K562 (cell line): Measurements from ENCODE around the gene TMEM43. TPM values are rescaled to one million over a fixed set of nuclear protein-coding genes. Genes with fewer than 3 reads are reported as not detected.

Experiments used
- CBX2 ChIP-seq: fragments of 200-600 bp; sonication (generic); IDR thresholded peaks from one replicate; pipeline ENCODE4 v1.6.1; 2012; ENCODE audit warnings: mild to moderate bottlenecking, low read length, inconsistent platforms; ENCODE audit not compliant: insufficient read depth, poor library complexity, severe bottlenecking
- ELF1 ChIP-seq: fragments of 200-800 bp; sonication (Bioruptor generic); IDR thresholded peaks from 2 replicates; pipeline ENCODE4 v1.6.1; 2016; ENCODE audit warnings: missing genetic modification characterization, missing compliant biosample characterization
- KHSRP ChIP-seq: fragments of 450-650 bp; IDR thresholded peaks from 2 replicates; pipeline ENCODE4 v1.6.1; 2017
- KLF10 ChIP-seq: fragments of 250-450 bp; sonication (Bioruptor Pico); IDR thresholded peaks from 2 replicates; pipeline ENCODE4 v1.6.1; 2021; ENCODE audit warnings: matching md5 sums
- PHB ChIP-seq: fragments of 250-450 bp; sonication (Bioruptor Pico); IDR thresholded peaks from 2 replicates; pipeline ENCODE4 v1.5.0; 2021
- PTTG1 ChIP-seq: fragments of 450-650 bp; IDR thresholded peaks from 2 replicates; pipeline ENCODE4 v1.6.1; 2016; ENCODE audit warnings: low read depth, mild to moderate bottlenecking, missing genetic modification characterization, missing compliant biosample characterization
- RAD21 ChIP-seq, 2 experiments: fragments of 250-450 bp in 1 of 2; fragments of 450-650 bp in 1 of 2; sonication (Bioruptor Pico) in 1 of 2; formaldehyde crosslinking in 1 of 2; IDR thresholded peaks in 1 of 2; conservative IDR thresholded peaks in 1 of 2; 2 replicates each; pipeline versions ENCODE4 v1.4.0 to v1.8.0; 2020 to 2022; ENCODE audit warnings: mild to moderate bottlenecking in 2 of 2, moderate library complexity in 1 of 2
- TARDBP ChIP-seq: fragments of 450-650 bp; IDR thresholded peaks from 2 replicates; pipeline ENCODE4 v1.6.1; 2016
- TRIM28 ChIP-seq: fragments of 450-650 bp; IDR thresholded peaks from 2 replicates; pipeline ENCODE4 v1.6.1; 2017
- ZNF507 ChIP-seq: conservative IDR thresholded peaks from 2 replicates; pipeline ENCODE4 v1.6.1; 2017; ENCODE audit warnings: missing genetic modification characterization, missing compliant biosample characterization
- ZNF586 ChIP-seq: fragments of 450-650 bp; formaldehyde crosslinking; conservative IDR thresholded peaks from 2 replicates; pipeline ENCODE4 v1.4.0; 2020; ENCODE audit warnings: mild to moderate bottlenecking, moderate library complexity
- polyA plus RNA-seq, 8 experiments: library from polyadenylated mRNA; depleted of rRNA in 4 of 8; stranded (reverse) in 5 of 8; unstranded in 3 of 8; fragments of >200 nt; fragmentation: Nextera tagmentation in 2 of 8; fragmentation: Illumina TruSeq in 1 of 8; extraction: Ambion mirVana in 2 of 8; extraction: Trizol in 1 of 8; gene quantifications; 2 replicates each; pipeline versions ENCODE4 v1.2.1 to v1.2.3, GENCODE V29; 2011 to 2014; ENCODE audit warnings: inconsistent platforms in 1 of 8, missing spikeins in 1 of 8
- total RNA-seq, 7 experiments: library from RNA; depleted of rRNA in 6 of 7; stranded (reverse); fragments of >200 nt in 6 of 7; fragmentation: Illumina TruSeq in 2 of 7; extraction: Trizol in 2 of 7; gene quantifications; 2 replicates each; pipeline versions ENCODE4 v1.2.1 to v1.2.3, GENCODE V29; 2011 to 2021; ENCODE audit warnings: low replicate concordance in 1 of 7
- TF ChIP-seq, protein P1 (sequence below): fragments of 250-450 bp; sonication (Bioruptor Pico); IDR thresholded peaks from 2 replicates; pipeline ENCODE4 v1.4.0; 2020; ENCODE audit warnings: mild to moderate bottlenecking, moderate library complexity, borderline replicate concordance
- TF ChIP-seq, protein P2 (sequence below): sonication (generic); formaldehyde crosslinking; IDR thresholded peaks from 2 replicates; pipeline ENCODE4 v1.8.1; 2023; ENCODE audit warnings: mild to moderate bottlenecking, missing genetic modification reagents
- TF ChIP-seq, protein P3 (sequence below), 2 experiments: fragments of 450-650 bp; IDR thresholded peaks; 2 replicates each; pipeline ENCODE4 v1.6.1; 2016; ENCODE audit warnings: mild to moderate bottlenecking in 2 of 2, borderline replicate concordance in 1 of 2, low read depth in 1 of 2, moderate library complexity in 1 of 2

TMEM43 gene
- total and polyA plus RNA-seq, 9 of the 15 experiments (the other 6 are each of a cell fraction or from before 2014, with no cell fraction given) = 16.7 to 46.1 (median 35.7) TPM

DNA sequence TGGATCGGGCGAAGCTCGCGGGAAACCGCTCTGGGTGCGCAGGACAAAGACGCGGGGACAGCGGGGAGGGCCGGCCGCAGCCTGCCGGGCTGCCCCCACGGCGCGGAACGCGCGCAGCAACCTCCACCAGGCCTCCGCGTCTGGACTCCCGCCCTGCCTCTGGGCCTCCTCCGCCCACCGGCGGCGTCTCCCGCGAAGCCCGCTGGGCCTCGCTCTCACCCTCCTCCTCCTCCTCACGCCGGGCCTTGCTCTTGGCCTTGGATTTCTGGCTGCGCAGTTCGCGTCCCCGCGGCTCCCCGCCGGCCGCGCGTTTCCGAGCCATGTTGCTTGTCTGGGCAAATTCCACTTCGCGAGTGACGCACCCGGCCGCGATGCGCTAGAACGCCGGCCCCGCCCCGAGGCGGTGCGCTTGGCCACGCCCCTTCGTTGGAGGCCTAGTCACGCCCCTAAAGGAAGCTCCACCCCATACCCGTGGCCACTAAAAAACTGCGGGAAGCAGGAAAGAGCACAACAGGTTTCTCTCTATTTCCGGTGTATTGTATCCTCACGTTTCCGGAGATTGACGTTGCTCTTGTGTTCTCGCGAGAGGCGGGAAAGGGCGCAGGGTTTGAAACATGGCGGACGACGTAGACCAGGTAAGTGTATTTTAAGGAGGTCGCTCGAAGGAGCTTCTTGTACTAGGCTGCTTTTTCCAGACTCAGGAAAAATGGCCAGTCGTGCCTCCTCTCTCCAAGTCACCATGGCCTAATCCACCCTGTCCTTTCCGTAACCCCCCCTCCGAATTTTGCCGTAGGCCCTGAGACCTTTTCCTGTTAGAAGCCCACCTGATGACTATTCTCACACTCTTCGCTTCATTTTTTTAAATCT lies 53.6 kb downstream of the TMEM43 start, which contains the start of the genes LSM3 and XPC (continued):
- TF ChIP-seq, protein P1, sequence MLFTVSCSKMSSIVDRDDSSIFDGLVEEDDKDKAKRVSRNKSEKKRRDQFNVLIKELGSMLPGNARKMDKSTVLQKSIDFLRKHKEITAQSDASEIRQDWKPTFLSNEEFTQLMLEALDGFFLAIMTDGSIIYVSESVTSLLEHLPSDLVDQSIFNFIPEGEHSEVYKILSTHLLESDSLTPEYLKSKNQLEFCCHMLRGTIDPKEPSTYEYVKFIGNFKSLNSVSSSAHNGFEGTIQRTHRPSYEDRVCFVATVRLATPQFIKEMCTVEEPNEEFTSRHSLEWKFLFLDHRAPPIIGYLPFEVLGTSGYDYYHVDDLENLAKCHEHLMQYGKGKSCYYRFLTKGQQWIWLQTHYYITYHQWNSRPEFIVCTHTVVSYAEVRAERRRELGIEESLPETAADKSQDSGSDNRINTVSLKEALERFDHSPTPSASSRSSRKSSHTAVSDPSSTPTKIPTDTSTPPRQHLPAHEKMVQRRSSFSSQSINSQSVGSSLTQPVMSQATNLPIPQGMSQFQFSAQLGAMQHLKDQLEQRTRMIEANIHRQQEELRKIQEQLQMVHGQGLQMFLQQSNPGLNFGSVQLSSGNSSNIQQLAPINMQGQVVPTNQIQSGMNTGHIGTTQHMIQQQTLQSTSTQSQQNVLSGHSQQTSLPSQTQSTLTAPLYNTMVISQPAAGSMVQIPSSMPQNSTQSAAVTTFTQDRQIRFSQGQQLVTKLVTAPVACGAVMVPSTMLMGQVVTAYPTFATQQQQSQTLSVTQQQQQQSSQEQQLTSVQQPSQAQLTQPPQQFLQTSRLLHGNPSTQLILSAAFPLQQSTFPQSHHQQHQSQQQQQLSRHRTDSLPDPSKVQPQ (CRISPR knock-in tag) = no peak
- TF ChIP-seq ELF1 (peak; percentile 99), ZNF586 (CRISPR knock-in tag) (no peak), KHSRP (no peak), KLF10 (no peak), RAD21 (CRISPR knock-in tag; conservative IDR thresholded peaks at IDR 0.05 in 1 of 2, IDR thresholded peaks at IDR 0.05 in 1 of 2) (no peak), CBX2 (no peak), PTTG1 (no peak), PHB (CRISPR knock-in tag) (peak; percentile 44; the same call in 1 of the 2 replicates), TRIM28 (no peak), ZNF507 (no peak), TARDBP (peak; percentile 82)
- TF ChIP-seq, protein P2, sequence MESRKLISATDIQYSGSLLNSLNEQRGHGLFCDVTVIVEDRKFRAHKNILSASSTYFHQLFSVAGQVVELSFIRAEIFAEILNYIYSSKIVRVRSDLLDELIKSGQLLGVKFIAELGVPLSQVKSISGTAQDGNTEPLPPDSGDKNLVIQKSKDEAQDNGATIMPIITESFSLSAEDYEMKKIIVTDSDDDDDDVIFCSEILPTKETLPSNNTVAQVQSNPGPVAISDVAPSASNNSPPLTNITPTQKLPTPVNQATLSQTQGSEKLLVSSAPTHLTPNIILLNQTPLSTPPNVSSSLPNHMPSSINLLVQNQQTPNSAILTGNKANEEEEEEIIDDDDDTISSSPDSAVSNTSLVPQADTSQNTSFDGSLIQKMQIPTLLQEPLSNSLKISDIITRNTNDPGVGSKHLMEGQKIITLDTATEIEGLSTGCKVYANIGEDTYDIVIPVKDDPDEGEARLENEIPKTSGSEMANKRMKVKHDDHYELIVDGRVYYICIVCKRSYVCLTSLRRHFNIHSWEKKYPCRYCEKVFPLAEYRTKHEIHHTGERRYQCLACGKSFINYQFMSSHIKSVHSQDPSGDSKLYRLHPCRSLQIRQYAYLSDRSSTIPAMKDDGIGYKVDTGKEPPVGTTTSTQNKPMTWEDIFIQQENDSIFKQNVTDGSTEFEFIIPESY = 0 out of 2 replicates have a peak, but pooled peaks have one; percentile 60
- TF ChIP-seq, protein P3, sequence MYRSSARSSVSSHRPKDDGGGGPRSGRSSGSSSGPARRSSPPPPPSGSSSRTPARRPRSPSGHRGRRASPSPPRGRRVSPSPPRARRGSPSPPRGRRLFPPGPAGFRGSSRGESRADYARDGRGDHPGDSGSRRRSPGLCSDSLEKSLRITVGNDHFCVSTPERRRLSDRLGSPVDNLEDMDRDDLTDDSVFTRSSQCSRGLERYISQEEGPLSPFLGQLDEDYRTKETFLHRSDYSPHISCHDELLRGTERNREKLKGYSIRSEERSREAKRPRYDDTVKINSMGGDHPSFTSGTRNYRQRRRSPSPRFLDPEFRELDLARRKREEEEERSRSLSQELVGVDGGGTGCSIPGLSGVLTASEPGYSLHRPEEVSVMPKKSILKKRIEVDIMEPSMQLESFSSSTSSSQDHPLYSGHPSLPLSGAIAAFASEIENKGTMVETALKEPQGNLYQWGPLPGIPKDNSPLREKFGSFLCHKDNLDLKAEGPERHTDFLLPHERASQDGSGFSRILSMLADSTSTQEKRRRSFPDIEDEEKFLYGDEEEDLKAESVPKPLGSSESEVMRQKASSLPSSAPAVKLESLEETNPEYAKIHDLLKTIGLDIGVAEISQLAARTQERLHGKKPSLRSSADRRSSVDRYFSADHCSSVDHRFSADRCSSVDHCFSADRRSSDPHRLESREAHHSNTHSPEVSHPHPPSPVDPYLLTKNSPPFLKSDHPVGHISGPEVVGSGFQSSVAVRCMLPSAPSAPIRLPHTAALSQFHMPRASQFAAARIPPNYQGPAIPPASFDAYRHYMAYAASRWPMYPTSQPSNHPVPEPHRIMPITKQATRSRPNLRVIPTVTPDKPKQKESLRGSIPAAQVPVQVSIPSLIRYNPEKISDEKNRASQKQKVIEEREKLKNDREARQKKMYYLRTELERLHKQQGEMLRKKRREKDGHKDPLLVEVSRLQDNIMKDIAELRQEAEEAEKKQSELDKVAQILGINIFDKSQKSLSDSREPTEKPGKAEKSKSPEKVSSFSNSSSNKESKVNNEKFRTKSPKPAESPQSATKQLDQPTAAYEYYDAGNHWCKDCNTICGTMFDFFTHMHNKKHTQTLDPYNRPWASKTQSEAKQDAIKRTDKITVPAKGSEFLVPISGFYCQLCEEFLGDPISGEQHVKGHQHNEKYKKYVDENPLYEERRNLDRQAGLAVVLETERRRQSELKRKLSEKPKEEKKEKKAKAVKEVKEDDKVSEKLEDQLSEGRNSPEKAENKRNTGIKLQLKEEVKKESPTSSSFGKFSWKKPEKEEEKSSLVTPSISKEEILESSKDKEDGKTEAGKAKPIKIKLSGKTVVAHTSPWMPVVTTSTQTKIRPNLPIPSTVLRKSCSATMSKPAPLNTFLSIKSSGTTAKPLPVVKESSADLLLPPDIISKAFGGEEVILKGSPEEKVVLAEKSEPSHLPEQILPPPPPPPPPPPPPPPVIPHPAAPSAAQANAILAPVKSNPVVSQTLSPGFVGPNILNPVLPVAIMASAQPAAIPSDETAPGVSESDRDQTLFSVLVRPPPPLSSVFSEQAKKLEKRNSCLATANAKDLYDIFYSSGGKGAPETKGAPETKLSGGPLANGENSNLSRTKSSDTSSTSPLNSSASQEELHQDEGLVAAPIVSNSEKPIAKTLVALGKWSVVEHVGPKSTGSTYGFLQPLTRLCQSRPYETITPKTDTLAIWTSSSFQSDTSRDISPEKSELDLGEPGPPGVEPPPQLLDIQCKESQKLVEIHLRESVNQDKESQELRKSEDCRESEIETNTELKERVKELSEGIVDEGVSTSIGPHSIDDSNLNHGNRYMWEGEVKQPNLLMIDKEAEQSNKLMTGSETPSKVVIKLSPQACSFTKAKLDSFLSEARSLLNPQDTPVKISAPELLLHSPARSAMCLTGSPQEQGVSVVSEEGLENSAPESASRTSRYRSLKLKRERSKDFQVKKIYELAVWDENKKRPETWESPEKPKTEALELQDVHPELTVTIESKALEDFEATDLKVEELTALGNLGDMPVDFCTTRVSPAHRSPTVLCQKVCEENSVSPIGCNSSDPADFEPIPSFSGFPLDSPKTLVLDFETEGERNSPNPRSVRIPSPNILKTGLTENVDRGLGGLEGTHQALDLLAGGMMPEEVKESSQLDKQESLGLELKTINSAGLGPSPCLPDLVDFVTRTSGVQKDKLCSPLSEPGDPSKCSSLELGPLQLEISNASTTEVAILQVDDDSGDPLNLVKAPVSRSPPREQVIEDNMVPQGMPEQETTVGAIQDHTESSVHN (IDR thresholded peaks at IDR 0.05; ENCODE audit: borderline replicate concordance in 1 of 2, low read depth in 1 of 2) = no peak
